ENCODE measurements around the gene ZNF446.
"Not testable (repeated sequence)": the region's sequence is repeated elsewhere in the genome, so short reads cannot be mapped to it uniquely, and the experiment has no call there.

The ZNF446 gene

GRCh38 chr19:58480831-58481230 is 4.7 kb downstream of the ZNF446 start:
- POLR2A ChIA-PET = no interaction called here
- DNase-seq (ENCODE audit: extremely low spot score) = no peak
- TF ChIP-seq ELF4 (IDR thresholded peaks at IDR 0.05) (no peak), HDGF (IDR thresholded peaks at IDR 0.05; ENCODE audit: borderline replicate concordance) (no peak), BHLHE40 (IDR thresholded peaks at IDR 0.05; ENCODE audit: borderline replicate concordance) (no peak), LEF1 (IDR thresholded peaks at IDR 0.05; ENCODE audit: borderline replicate concordance) (no peak)
- TF ChIP-seq, protein P1, sequence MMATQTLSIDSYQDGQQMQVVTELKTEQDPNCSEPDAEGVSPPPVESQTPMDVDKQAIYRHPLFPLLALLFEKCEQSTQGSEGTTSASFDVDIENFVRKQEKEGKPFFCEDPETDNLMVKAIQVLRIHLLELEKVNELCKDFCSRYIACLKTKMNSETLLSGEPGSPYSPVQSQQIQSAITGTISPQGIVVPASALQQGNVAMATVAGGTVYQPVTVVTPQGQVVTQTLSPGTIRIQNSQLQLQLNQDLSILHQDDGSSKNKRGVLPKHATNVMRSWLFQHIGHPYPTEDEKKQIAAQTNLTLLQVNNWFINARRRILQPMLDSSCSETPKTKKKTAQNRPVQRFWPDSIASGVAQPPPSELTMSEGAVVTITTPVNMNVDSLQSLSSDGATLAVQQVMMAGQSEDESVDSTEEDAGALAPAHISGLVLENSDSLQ (IDR thresholded peaks at IDR 0.05) = no peak
- CTCF ChIA-PET = no interaction called here

DNA sequence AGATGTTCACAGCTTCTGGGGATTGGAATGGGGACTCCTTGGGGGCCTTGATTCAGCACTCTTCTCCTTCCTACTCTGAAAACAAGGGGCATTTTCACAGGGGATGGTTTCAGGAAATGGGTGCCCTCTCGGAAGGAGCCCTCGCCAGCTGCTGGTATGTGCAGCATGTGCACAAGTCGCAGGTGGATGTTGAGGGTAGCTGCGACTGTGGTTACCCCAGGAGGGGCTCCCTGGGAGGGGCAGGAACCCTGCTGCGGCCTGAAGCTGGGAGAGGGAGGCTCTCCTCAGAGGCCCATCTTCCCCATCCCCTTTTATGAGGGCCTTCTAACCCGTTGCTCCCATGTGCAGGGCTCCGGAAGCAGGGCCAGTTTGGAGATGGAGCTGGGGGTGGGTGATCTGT is 6.2 kb downstream of the ZNF446 start:
- POLR2A ChIA-PET = no interaction called here
- TF ChIP-seq FOXA1 (IDR thresholded peaks at IDR 0.05) = no peak
- TF ChIP-seq CTBP1 (IDR thresholded peaks at IDR 0.05; ENCODE audit: borderline replicate concordance) = no peak
- no peak for TF ChIP-seq TARDBP (IDR thresholded peaks at IDR 0.05)
- TF ChIP-seq FOXK2 (IDR thresholded peaks at IDR 0.05) = no peak
- TF ChIP-seq HDGF (IDR thresholded peaks at IDR 0.05; ENCODE audit: borderline replicate concordance) = no peak
- no peak for TF ChIP-seq ARNT (IDR thresholded peaks at IDR 0.05)
- TF ChIP-seq ZNF384 (IDR thresholded peaks at IDR 0.05) = no peak
- TF ChIP-seq FOXM1 (IDR thresholded peaks at IDR 0.05; ENCODE audit: borderline replicate concordance) = no peak
- no peak for TF ChIP-seq LEF1 (IDR thresholded peaks at IDR 0.05; ENCODE audit: borderline replicate concordance)
- TF ChIP-seq NFRKB (IDR thresholded peaks at IDR 0.05) = no peak
- no peak for TF ChIP-seq ELF4 (IDR thresholded peaks at IDR 0.05)
- TF ChIP-seq, protein P1 (IDR thresholded peaks at IDR 0.05) = no peak
- TF ChIP-seq L3MBTL2 (conservative IDR thresholded peaks at IDR 0.05) = no peak
- no peak for TF ChIP-seq SP1 (IDR thresholded peaks at IDR 0.05)
- TF ChIP-seq SUZ12 (IDR thresholded peaks at IDR 0.05) = no peak
- no peak for TF ChIP-seq BHLHE40 (IDR thresholded peaks at IDR 0.05; ENCODE audit: borderline replicate concordance)
- CTCF ChIA-PET = no interaction called here
- no peak for DNase-seq (ENCODE audit: extremely low spot score)

DNA sequence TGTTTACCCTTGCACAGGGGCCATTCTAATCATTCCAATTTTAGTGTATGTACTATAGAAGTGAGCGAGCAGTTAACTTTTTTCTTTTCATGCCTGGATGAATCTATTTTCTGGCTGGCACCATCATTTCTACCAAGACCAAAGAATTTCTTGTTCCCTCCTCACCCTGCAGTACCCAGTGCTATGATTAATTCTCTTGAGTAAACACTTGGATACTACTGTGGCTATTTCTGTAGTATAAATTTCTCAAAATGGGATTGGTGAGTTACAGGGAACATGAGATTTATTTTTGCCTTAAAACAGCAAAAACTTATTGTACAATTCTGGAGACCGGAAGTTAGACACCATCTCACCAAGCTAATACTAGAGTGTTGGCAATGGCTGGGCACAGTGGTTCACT is 7.6 kb downstream of the ZNF446 start:
- ChIA-PET CTCF (no interaction called here), POLR2A (no interaction called here)
- DNase-seq (ENCODE audit: extremely low spot score) = no peak
- no peak for TF ChIP-seq CTBP1 (IDR thresholded peaks at IDR 0.05; ENCODE audit: borderline replicate concordance)
- no peak for TF ChIP-seq ELF4 (IDR thresholded peaks at IDR 0.05)
- no peak for TF ChIP-seq SP1 (IDR thresholded peaks at IDR 0.05)
- no peak for TF ChIP-seq TARDBP (IDR thresholded peaks at IDR 0.05)
- no peak for TF ChIP-seq FOXK2 (IDR thresholded peaks at IDR 0.05)
- no peak for TF ChIP-seq ZNF384 (IDR thresholded peaks at IDR 0.05)
- TF ChIP-seq BHLHE40 (IDR thresholded peaks at IDR 0.05; ENCODE audit: borderline replicate concordance) = no peak
- TF ChIP-seq FOXM1 (IDR thresholded peaks at IDR 0.05; ENCODE audit: borderline replicate concordance) = no peak
- TF ChIP-seq SUZ12 (IDR thresholded peaks at IDR 0.05) = no peak
- no peak for TF ChIP-seq LEF1 (IDR thresholded peaks at IDR 0.05; ENCODE audit: borderline replicate concordance)
- TF ChIP-seq, protein P1 (IDR thresholded peaks at IDR 0.05) = no peak
- TF ChIP-seq L3MBTL2 (conservative IDR thresholded peaks at IDR 0.05) = no peak
- no peak for TF ChIP-seq HDGF (IDR thresholded peaks at IDR 0.05; ENCODE audit: borderline replicate concordance)
- TF ChIP-seq FOXA1 (IDR thresholded peaks at IDR 0.05) = no peak
- TF ChIP-seq ARNT (IDR thresholded peaks at IDR 0.05) = no peak
- no peak for TF ChIP-seq NFRKB (IDR thresholded peaks at IDR 0.05)

GRCh38 chr19:58484349-58484748 is 8.2 kb downstream of the ZNF446 start:
- peak; percentile 92 for TF ChIP-seq ZNF384 (IDR thresholded peaks at IDR 0.05)
- POLR2A ChIA-PET; DNase-seq (ENCODE audit: extremely low spot score); CTCF ChIA-PET: not testable (repeated sequence)

- DNase-seq (ENCODE audit: extremely low spot score) = no peak
- ChIA-PET CTCF (no interaction called here), POLR2A (no interaction called here)
- no peak for TF ChIP-seq ZNF384 (IDR thresholded peaks at IDR 0.05)
- no peak for TF ChIP-seq SUZ12 (IDR thresholded peaks at IDR 0.05)
These were observed 15.2 kb downstream of the ZNF446 start for GRCh38 chr19:58491393-58491792.

- TF ChIP-seq SUZ12 (IDR thresholded peaks at IDR 0.05) (no peak), FOXA1 (IDR thresholded peaks at IDR 0.05) (no peak), HDGF (IDR thresholded peaks at IDR 0.05; ENCODE audit: borderline replicate concordance) (no peak), TARDBP (IDR thresholded peaks at IDR 0.05) (no peak), ELF4 (IDR thresholded peaks at IDR 0.05) (no peak), LEF1 (IDR thresholded peaks at IDR 0.05; ENCODE audit: borderline replicate concordance) (no peak), FOXK2 (IDR thresholded peaks at IDR 0.05) (no peak), FOXM1 (IDR thresholded peaks at IDR 0.05; ENCODE audit: borderline replicate concordance) (no peak), L3MBTL2 (conservative IDR thresholded peaks at IDR 0.05) (no peak), NFRKB (IDR thresholded peaks at IDR 0.05) (no peak), ZNF384 (IDR thresholded peaks at IDR 0.05) (no peak), SP1 (IDR thresholded peaks at IDR 0.05) (no peak), CTBP1 (IDR thresholded peaks at IDR 0.05; ENCODE audit: borderline replicate concordance) (no peak), BHLHE40 (IDR thresholded peaks at IDR 0.05; ENCODE audit: borderline replicate concordance) (no peak), ARNT (IDR thresholded peaks at IDR 0.05) (no peak)
- TF ChIP-seq, protein P1 (IDR thresholded peaks at IDR 0.05) = no peak
- no peak for DNase-seq (ENCODE audit: extremely low spot score)
- ChIA-PET POLR2A (no interaction called here), CTCF (no interaction called here)
These were observed 16.1 kb downstream of the ZNF446 start for GRCh38 chr19:58492265-58492664.

All from HEK293T (cell line).